Tibial nerve (tissue), 4 donors: ENCODE results near the gene PLPP4. TPM values are rescaled to one million over a fixed set of nuclear protein-coding genes. Genes with fewer than 3 reads are reported as not detected.

Source experiments
- DNase-seq, 2 donors: peaks; one replicate each; pipeline ENCODE4 v3.0.0-alpha.2; 2019; ENCODE audit warnings: low spot score in 2 of 2
- H3K27ac ChIP-seq, 4 donors: fragments of 200-600 bp; sonication (generic) in 3 of 4; one replicate each; pipeline ENCODE4 v1.5.1; 2017 to 2019; ENCODE audit warnings: mild to moderate bottlenecking in 1 of 4
- H3K27me3 ChIP-seq, 2 donors: fragments of 200-600 bp; sonication (generic) in 1 of 2; one replicate each; pipeline versions ENCODE4 v1.5.1 to v1.6.0; 2017 to 2019
- H3K36me3 ChIP-seq, 3 donors: fragments of 200-600 bp; sonication (generic); one replicate each; pipeline ENCODE4 v1.5.1; 2018 to 2019
- H3K4me1 ChIP-seq, 4 donors: fragments of 200-600 bp; sonication (generic) in 3 of 4; one replicate each; pipeline ENCODE4 v1.5.1; 2017 to 2019
- H3K4me3 ChIP-seq, 4 donors: fragments of 200-600 bp; sonication (generic) in 3 of 4; one replicate each; pipeline ENCODE4 v1.5.1; 2017 to 2019; ENCODE audit warnings: mild to moderate bottlenecking in 1 of 4, moderate library complexity in 1 of 4
- H3K9me3 ChIP-seq, 4 donors: fragments of 200-600 bp; sonication (generic) in 3 of 4; one replicate each; pipeline ENCODE4 v1.5.1; 2017 to 2019
- EP300 ChIP-seq, 2 donors: sonication (generic); formaldehyde crosslinking; IDR thresholded peaks; one replicate each; pipeline ENCODE4 v1.6.1; 2017; ENCODE audit warnings: antibody characterized with exemption in 2 of 2, mild to moderate bottlenecking in 1 of 2
- POLR2A ChIP-seq, 2 donors: fragments of 450-650 bp; IDR thresholded peaks; one replicate each; pipeline ENCODE4 v1.6.1; 2017; ENCODE audit warnings: antibody characterized with exemption in 2 of 2, mild to moderate bottlenecking in 2 of 2, moderate library complexity in 2 of 2
- WGBS, 2 donors: methylation state at CpG; one replicate each; pipeline ENCODE4 v1.1.5; 2018; 5-methylcytosine and 5-hydroxymethylcytosine counted together
- total RNA-seq, 4 donors: library from RNA; depleted of rRNA; stranded (reverse); fragments of >200 nt; gene quantifications; one replicate each; pipeline ENCODE4 v1.1.0, GENCODE V29; 2016
- TF ChIP-seq, protein P1 (sequence below), 5 experiments: fragments of 200-600 bp in 3 of 5; fragments of 450-650 bp in 2 of 5; sonication (generic) in 3 of 5; IDR thresholded peaks; one replicate each; pipeline ENCODE4 v1.5.1; 2016 to 2019; ENCODE audit warnings: antibody characterized with exemption in 5 of 5, mild to moderate bottlenecking in 3 of 5, moderate library complexity in 2 of 5

PLPP4 gene
- total RNA-seq, 4 donors from 2014 or later: not detected

DNA sequence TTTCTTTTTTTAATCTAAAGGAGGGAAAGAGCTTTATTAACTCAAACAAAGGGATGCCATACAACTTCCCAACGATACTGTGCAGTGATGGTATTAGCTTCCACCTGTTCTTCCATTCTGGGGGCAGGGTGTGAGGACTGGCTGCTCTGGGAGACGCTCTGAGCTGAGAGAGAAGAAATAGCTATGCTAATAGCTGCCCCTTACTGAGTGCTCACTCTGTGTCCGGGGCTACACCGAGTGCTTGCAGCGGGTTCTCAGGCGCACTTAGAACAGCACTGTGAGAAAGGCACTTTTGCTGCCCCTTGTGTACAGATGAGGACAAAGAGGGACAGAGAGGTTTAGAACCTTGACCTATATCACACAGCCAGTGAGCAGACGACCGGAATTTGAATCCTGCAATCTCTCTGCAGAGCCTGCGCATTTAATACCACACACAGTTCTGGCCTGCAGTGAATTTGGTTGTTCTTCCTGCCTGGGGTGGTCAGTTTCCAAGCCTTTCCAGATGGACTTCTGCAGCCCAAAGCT is 142.2 kb downstream of the PLPP4 start:
- Histone ChIP-seq H3K4me1 (no peaks in the 10 kb centered on the region), H3K36me3 (no peaks in the 10 kb centered on the region), H3K4me3 (no peak overlapping the region), H3K27ac (no peak overlapping the region), H3K9me3 (peaks cover 0 to 12% (median 0%) of the 10 kb centered on the region in 4 donors), H3K27me3 (no peaks in the 10 kb centered on the region)
- no peak for DNase-seq
- WGBS, 2 donors: 47 to 54% methylated on average over 9 of the region's 9 CpGs
- TF ChIP-seq, protein P1, sequence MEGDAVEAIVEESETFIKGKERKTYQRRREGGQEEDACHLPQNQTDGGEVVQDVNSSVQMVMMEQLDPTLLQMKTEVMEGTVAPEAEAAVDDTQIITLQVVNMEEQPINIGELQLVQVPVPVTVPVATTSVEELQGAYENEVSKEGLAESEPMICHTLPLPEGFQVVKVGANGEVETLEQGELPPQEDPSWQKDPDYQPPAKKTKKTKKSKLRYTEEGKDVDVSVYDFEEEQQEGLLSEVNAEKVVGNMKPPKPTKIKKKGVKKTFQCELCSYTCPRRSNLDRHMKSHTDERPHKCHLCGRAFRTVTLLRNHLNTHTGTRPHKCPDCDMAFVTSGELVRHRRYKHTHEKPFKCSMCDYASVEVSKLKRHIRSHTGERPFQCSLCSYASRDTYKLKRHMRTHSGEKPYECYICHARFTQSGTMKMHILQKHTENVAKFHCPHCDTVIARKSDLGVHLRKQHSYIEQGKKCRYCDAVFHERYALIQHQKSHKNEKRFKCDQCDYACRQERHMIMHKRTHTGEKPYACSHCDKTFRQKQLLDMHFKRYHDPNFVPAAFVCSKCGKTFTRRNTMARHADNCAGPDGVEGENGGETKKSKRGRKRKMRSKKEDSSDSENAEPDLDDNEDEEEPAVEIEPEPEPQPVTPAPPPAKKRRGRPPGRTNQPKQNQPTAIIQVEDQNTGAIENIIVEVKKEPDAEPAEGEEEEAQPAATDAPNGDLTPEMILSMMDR (IDR thresholded peaks at IDR 0.05): no peak
- TF ChIP-seq EP300 (IDR thresholded peaks at IDR 0.05) (no peak), POLR2A (IDR thresholded peaks at IDR 0.05) (no peak)

DNA sequence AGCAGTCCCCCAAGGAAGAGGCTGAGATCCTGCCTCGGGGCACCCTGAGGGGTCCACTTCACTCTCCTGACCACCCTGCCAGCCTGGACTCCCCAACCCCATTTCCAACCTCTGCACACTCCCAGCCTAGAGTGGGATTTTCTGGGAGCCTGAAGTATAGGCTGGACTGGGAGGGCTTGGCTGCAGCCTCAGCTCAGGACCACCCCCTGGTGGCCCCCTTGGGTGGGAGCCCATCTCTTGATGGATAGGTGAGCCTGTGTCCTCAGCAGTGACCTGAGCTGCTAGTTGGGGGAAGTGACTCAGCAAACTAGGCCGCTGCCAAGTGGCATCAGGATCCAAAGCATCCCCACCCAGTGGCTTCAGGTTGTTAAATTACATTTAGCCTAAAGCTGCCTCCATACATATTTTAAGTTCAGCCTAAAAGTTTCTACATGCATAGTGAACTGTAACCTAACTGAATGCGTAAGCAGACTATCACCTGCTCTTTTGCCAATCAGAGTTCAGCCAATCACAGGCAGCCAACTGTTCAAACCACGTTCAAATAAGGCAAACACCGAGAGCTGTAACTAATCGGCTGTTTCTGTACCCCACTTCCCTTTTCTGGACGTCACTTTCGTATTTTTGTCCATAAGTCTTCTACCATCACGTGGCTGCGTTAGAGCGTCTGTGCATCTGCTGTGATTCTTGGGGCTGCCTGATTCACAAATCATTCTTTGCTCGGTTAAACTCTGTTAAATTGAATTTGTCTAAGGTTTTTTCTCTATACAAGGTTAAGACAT is 144.0 kb downstream of the PLPP4 start:
- 77 to 81% methylated on average over 12 of the region's 12 CpGs for WGBS, 2 donors
- H3K9me3 ChIP-seq: peaks cover 0 to 12% (median 0%) of the 10 kb centered on the region in 4 donors
- TF ChIP-seq EP300 (IDR thresholded peaks at IDR 0.05) (no peak), POLR2A (IDR thresholded peaks at IDR 0.05) (no peak)
- TF ChIP-seq, protein P1 (IDR thresholded peaks at IDR 0.05): no peak

DNA sequence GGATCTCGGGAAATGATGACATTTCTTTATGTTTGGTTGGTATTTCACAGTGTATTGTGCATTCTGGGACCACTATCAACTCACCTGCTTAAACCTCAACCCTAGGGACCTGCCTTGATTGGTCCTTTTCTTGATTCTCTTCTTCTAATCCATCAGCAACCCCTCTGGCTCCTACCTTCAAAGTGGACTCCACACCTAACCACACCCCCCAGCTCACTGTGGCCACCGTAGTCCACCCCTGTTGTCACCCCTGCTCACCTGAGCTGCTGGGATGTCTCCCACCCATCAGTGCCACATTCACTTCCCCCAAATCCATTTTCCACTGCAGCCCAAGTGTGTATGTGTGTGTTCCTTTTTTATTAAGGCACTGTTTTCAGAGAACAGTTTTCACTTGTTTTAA is 145.0 kb downstream of the PLPP4 start:
- no peak overlapping the region for H3K27ac ChIP-seq
- TF ChIP-seq POLR2A (IDR thresholded peaks at IDR 0.05): no peak
- no peaks in the 10 kb centered on the region for H3K4me1 ChIP-seq
- no peaks in the 10 kb centered on the region for H3K36me3 ChIP-seq
- WGBS, 2 donors: 82 to 92% methylated on average over 2 of the region's 2 CpGs
- no peak for DNase-seq
- peaks cover 0 to 15% (median 0%) of the 10 kb centered on the region in 4 donors for H3K9me3 ChIP-seq
- H3K27me3 ChIP-seq: no peaks in the 10 kb centered on the region
- no peak overlapping the region for H3K4me3 ChIP-seq

More for the DNA sequence above, 144.0 kb downstream of the PLPP4 start:
- Histone ChIP-seq H3K27ac (no peak overlapping the region), H3K36me3 (no peaks in the 10 kb centered on the region), H3K4me1 (no peaks in the 10 kb centered on the region), H3K27me3 (no peaks in the 10 kb centered on the region), H3K4me3 (no peak overlapping the region)
- DNase-seq: peak in 1 of 2 donors; percentile 5

GRCh38 chr10:120605410-120605809 is 148.4 kb downstream of the PLPP4 start:
- Histone ChIP-seq H3K27me3 (no peaks in the 10 kb centered on the region), H3K36me3 (no peaks in the 10 kb centered on the region), H3K9me3 (peaks cover 0 to 16% (median 0%) of the 10 kb centered on the region in 4 donors), H3K27ac (no peak overlapping the region), H3K4me3 (no peak overlapping the region), H3K4me1 (no peaks in the 10 kb centered on the region)
- WGBS, 2 donors: 69 to 76% methylated on average over 3 of the region's 3 CpGs
- DNase-seq: no peak
- TF ChIP-seq EP300 (IDR thresholded peaks at IDR 0.05): no peak

DNA sequence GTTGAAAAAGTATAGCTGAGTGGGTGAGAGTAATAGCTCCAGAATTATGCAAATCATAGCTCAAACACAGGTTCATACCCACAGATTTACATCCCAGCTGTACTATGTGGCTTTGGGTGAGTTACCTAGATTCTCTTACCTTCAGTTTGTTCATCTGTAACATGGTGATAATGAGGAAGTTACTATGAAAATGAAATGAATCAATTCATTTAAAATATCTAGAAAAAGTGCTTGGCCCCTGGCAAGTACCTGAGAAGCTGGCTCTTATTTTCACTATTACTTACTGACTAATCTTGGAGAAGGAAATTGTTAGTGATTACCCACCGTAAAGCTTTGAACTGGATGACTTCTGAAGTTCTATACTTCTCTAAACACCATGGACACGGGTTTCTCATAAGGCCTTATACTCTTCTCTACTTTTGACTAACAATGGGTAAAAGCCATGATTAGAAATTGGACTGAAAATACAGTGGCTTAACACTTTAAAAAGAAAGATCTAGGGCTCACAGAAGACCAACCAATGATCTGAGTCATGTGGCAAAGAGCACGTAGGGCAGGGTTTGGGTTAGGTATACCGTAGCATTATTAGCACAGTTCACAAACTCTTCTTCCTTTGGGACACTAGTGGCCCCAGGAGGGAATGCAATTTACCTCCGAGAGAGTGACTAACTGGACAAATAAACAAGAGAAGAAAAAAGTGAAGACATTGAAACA is 149.2 kb downstream of the PLPP4 start:
- H3K36me3 ChIP-seq: no peaks in the 10 kb centered on the region
- H3K27me3 ChIP-seq: no peaks in the 10 kb centered on the region
- no peak overlapping the region for H3K27ac ChIP-seq
- peaks cover 0 to 16% (median 0%) of the 10 kb centered on the region in 4 donors for H3K9me3 ChIP-seq
- WGBS, 2 donors: 77 to 84% methylated on average over 5 of the region's 5 CpGs
- H3K4me3 ChIP-seq: no peak overlapping the region
- H3K4me1 ChIP-seq: no peaks in the 10 kb centered on the region
- TF ChIP-seq POLR2A (IDR thresholded peaks at IDR 0.05) (no peak), EP300 (IDR thresholded peaks at IDR 0.05) (no peak)
- TF ChIP-seq, protein P1 (IDR thresholded peaks at IDR 0.05): no peak
- DNase-seq: no peak
